ENCODE measurements around the gene LIPT1. TPM values are rescaled to one million over a fixed set of nuclear protein-coding genes. Genes with fewer than 3 reads are reported as not detected.

LIPT1 gene
- total and polyA plus RNA-seq, 2 of the 8 experiments (the other 6 are each of a cell fraction or from before 2014, with no cell fraction given): 6.1 to 10.9 TPM

DNA sequence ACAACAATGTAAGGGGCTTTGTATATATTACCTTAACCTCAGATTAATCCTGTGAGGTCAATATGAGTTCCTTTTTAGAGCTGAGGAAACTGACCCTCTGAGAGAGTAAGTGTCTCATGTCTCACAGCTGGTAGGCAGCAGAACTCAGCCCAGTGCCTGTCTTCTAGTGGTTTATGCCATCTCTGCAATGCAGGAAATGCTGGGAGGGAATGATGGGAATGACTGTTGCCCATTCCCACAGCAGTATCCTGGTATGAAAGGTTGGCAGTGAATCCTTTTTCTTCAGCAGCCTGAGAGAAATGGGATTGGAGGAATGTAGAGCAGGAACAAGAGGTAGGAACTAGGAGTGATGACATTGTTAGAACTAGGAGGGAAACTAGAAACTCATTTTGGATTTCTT is 32.2 kb downstream of the LIPT1 start:
- Histone ChIP-seq H4K20me1 (replicated peaks in 1 of 2; ENCODE audit: control insufficient read depth in 1 of 2, insufficient read depth in 2 of 2, low read length in 2 of 2) (peaks cover 0 to 1% of the 10 kb centered on the region in 2 experiments), H3K56ac (replicated peaks; ENCODE audit: insufficient read length, low read depth, low read length) (no peak overlapping the region), H2BK12ac (ENCODE audit: low read depth, low read length) (no peak overlapping the region), H2BK5ac (ENCODE audit: low read depth, low read length) (no peak overlapping the region), H3K27me3 (replicated peaks in 1 of 4; ENCODE audit: control insufficient read depth in 3 of 4, extremely low read depth in 1 of 4, insufficient read depth in 3 of 4, low read length in 3 of 4) (no peaks in the 10 kb centered on the region), H3K79me1 (ENCODE audit: low read depth, low read length) (no peaks in the 10 kb centered on the region), H3K9me3 (ENCODE audit: insufficient read depth in 2 of 2, low read depth in 1 of 2, low read length in 1 of 2) (no peaks in the 10 kb centered on the region), H3K36me3 (ENCODE audit: control insufficient read depth in 2 of 4, insufficient read depth in 4 of 4, low read length in 3 of 4) (peaks cover 0 to 27% (median 12%) of the 10 kb centered on the region in 4 experiments; a peak in 3 of 8 replicates), H3K4me1 (replicated peaks in 1 of 4; ENCODE audit: control insufficient read depth in 3 of 4, insufficient read depth in 4 of 4, low read length in 3 of 4) (no peaks in the 10 kb centered on the region; a peak in 1 of 7 replicates), H2BK15ac (ENCODE audit: low read length) (no peak overlapping the region), H3K23me2 (ENCODE audit: low read depth, low read length) (0 out of 2 replicates have a peak, but pooled peaks cover 1% of the 10 kb centered on the region), H3K23ac (ENCODE audit: insufficient read length) (no peak overlapping the region), H4K91ac (replicated peaks; ENCODE audit: insufficient read length, low read length) (no peak overlapping the region), H4K5ac (ENCODE audit: insufficient read length, low read depth, low read length) (no peak overlapping the region), H2AFZ (ENCODE audit: low read length) (no peak overlapping the region), H3K4me2 (ENCODE audit: insufficient read depth in 1 of 2, low read depth in 2 of 2, low read length in 2 of 2) (no peak overlapping the region), H2BK20ac (ENCODE audit: low read length) (no peak overlapping the region), H3K27ac (ENCODE audit: low read depth, low read length) (no peak overlapping the region), H3K4me3 (ENCODE audit: extremely low read depth in 1 of 4, insufficient read depth in 2 of 4, low read depth in 3 of 4, low read length in 4 of 4) (no peak overlapping the region), H3K9ac (replicated peaks in 1 of 4; ENCODE audit: extremely low read depth in 1 of 4, low read depth in 3 of 4, low read length in 3 of 4) (no peak overlapping the region), H4K8ac (ENCODE audit: extremely low read depth, insufficient read depth, low read length) (no peak overlapping the region), H3K4ac (replicated peaks; ENCODE audit: insufficient read length, low read depth, low read length) (no peak overlapping the region), H3K79me2 (ENCODE audit: control insufficient read depth in 1 of 2, insufficient read depth in 2 of 2, low read length in 2 of 2) (peaks cover 7 to 70% of the 10 kb centered on the region in 2 experiments), H3K18ac (ENCODE audit: extremely low read depth, low read length) (no peak overlapping the region), H2BK120ac (replicated peaks; ENCODE audit: low read depth, low read length) (no peak overlapping the region), H2AK5ac (ENCODE audit: low read depth, low read length) (no peak overlapping the region), H3K14ac (ENCODE audit: insufficient read length) (no peak overlapping the region)
- POLR2A ChIA-PET (ENCODE audit: partially characterized antibody): interaction anchor here (1.5 kb wide), 1 partner anchor 11 kb away, joined by 3 read pairs; no protein-coding TSS in a partner anchor
- CTCF ChIA-PET (ENCODE audit: partially characterized antibody): no interaction called here
- no peak for FAIRE-seq
- TF ChIP-seq RNF2 (IDR thresholded peaks at IDR 0.05; ENCODE audit: borderline replicate concordance, low read depth, low read length, missing control alignments, poor library complexity, severe bottlenecking) (no peak), SAP30 (IDR thresholded peaks at IDR 0.05; ENCODE audit: insufficient read depth, insufficient replicate concordance, low read length) (no peak), CREB1 (IDR thresholded peaks at IDR 0.05) (no peak), CBX8 (IDR thresholded peaks at IDR 0.05; ENCODE audit: borderline replicate concordance, low read depth, low read length) (no peak), ZNF274 (IDR thresholded peaks at IDR 0.05; ENCODE audit: borderline replicate concordance, extremely low read depth, low read length) (no peak), RAD21 (IDR thresholded peaks at IDR 0.05 in 1 of 2, conservative IDR thresholded peaks at IDR 0.05 in 1 of 2; ENCODE audit: low read depth in 2 of 2, low read length in 2 of 2) (no peak), CHD2 (IDR thresholded peaks at IDR 0.05; ENCODE audit: low read length) (no peak), TAF1 (IDR thresholded peaks at IDR 0.05; ENCODE audit: low read depth, low read length) (no peak)
- TF ChIP-seq, protein P1, sequence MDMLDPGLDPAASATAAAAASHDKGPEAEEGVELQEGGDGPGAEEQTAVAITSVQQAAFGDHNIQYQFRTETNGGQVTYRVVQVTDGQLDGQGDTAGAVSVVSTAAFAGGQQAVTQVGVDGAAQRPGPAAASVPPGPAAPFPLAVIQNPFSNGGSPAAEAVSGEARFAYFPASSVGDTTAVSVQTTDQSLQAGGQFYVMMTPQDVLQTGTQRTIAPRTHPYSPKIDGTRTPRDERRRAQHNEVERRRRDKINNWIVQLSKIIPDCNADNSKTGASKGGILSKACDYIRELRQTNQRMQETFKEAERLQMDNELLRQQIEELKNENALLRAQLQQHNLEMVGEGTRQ (IDR thresholded peaks at IDR 0.05; ENCODE audit: low read length): no peak
- DNase-seq (ENCODE audit: low read depth in 1 of 2, low spot score in 2 of 2): no peak
